NCI-H345 (cell line): ENCODE measurements around the gene APBB1IP.

Experiments
- DNase-seq: peaks from one replicate; lab custom pipeline; 2025; lab: John Stamatoyannopoulos, UW

The APBB1IP gene

GRCh38 chr10:26507441-26507840 lies 69.3 kb downstream of the APBB1IP start:
- no peak for DNase-seq

- no peak for DNase-seq
Observed at GRCh38 chr10:26508016-26508415, 69.9 kb downstream of the APBB1IP start.

DNA sequence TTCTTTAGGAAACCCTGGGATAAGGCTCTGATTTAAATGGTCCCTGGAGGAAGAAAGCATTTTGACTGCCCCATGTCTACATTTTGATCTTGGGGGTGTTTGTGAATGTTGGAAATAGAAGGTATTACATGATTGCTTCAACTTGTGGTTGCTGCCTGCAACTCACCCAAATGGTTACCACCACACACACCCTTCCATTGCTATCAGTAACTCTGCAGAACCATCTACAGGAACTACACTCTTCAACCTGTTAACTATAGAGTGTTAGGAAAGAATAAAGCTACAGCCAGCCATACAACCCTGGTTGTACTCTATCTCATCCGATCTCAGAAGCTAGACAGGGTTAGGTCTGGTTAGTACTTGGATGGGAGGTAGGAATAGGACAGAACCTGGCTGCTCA lies 71.2 kb downstream of the APBB1IP start:
- no peak for DNase-seq

DNA sequence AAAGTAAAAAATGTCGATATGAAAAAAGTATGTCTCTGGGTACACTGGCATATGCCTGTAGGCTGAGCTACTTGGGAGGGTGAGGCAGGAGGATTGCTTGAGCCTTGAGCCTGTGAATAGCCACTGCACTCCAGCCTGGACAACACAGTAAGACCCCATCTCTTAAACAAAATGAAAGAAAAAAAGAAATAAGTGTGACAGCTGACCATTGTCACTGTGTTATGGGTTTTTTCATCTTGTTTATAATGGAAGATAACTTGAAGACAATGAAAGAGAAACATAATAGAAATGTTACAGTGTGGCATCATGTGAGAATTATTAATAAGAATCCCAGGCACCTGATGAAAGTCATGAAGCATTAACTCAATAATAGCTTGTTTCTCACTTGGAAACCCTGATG lies 75.0 kb downstream of the APBB1IP start:
- no peak for DNase-seq

GRCh38 chr10:26516540-26517101 lies 78.5 kb downstream of the APBB1IP start:
- DNase-seq: no peak

DNA sequence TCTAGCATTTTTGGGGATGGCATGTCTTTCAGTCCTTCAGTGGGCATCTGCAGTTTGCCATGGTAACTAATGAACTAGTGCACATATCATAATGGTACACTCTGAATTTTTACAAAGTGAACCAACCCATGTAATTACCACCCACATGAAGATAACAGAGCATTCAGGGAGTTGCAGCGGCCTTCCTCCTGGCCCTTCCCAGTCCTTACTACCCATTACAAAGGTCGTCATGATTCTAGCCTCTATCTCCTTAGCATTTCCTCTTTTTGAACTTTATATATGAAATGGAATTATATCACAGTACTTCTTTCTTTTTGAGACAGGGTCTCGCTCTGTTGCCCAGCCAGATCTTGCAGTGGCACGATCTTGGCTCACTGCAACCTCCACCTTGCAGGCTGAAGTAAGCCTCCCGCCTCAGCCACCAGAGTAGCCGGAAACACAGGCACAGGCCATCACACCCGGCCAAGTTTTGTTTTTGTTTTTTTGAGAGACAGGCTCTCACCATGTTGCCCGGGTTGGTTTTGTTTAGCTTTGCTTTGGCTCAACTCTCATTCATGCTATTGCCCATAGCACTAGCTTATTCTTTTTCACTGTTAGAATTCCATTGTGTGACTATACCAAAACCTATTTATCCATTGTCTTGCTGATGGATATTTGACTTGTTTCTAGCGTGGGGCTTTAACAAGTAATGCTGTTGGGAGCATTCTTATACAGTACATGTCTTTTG lies 79.2 kb downstream of the APBB1IP start:
- DNase-seq: no peak

GRCh38 chr10:26519803-26520202 lies 81.7 kb downstream of the APBB1IP start:
- no peak for DNase-seq

GRCh38 chr10:26520575-26520974 lies 82.4 kb downstream of the APBB1IP start:
- no peak for DNase-seq

DNA sequence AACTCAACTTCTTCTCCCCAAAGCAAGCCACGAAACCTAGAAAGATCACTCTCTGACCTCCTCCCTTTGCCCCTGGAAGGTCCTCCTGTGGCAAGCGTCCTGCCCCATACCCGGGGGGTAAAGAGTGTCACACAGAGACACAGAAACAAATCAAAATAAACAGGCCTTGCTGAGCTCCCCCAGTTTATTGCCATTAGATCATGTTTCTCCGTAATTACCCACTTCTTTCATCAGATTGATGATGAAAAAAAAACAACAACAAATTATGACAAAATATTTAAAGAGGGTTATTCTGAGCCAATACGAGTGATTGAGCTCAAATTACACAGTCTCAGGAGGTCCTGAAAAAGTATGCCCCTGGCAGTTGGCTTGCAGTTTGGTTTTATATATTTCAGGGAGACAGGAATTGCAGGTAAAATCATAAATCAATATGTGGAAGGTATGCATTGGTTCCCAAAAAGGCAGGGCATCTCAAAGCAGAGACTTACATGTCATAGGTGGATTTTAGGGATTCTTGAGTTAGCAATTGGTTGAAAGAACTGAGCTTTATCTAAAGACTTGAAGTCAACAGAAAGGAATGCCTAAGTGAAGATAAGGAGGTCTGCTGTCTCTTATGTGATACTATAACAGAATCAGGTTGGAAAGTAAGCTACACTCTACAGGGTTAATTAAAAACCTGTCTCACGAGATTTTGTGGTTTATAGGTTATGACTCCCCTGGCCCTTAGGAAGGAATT lies 86.2 kb downstream of the APBB1IP start:
- DNase-seq: no peak

DNA sequence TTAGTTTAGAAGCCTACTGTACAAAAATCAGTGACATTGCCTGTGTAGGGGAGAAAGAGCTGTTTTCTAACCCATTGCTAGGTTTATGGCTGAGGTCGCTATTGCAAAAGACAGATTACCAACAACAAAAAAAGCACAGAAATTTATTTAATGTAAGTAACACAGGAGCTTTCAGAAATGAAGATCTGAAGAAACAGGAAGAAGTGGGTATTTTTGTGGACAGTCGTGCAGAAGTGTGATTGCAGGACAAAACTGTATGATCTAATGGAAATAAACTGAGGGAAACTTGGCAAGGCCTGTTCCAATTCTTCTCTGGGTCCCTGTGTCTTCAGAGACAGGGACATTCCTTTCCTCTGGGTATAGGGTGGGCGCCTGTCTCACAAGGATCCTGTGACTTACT lies 87.4 kb downstream of the APBB1IP start:
- no peak for DNase-seq

DNA sequence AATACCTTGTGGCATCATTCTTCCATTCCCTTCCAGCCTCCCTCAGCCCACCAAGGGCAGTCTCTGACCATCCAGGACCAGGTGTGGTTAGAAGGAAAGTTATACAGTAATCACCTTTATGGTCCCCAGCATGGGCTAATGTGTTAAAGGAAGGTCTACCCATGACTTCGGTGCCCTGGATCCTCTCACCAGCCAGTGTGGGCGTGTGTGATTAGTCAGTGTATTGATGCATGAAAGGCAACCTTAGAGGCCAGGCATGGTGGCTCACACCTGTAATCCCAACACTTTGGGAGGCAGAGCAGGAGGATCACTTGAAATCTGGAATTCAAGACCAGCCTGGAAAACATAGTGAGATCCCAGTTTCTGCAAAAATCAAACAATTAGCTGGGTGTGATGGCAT lies 88.9 kb downstream of the APBB1IP start:
- DNase-seq: no peak

DNA sequence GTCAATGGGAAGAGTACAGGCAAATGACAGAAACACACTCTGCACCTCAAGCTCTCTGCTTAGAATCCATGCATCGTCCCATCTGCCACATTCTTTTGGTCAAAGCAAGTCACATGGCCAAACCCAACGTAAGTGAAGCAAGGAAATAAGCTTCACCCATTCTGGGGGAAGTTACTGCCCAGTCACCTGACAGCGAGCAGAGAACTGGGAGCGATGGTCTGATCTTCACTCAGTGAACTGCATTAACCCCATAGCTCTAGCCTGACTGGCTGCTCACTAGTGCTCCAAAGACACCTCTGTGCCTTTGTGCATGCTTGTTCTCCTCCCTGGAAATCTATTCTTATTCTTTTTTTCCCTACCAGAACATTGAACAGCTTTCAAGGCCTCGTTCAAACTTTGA lies 89.9 kb downstream of the APBB1IP start:
- no peak for DNase-seq

- no peak for DNase-seq
Observed at GRCh38 chr10:26528715-26529393, 90.7 kb downstream of the APBB1IP start.

DNA sequence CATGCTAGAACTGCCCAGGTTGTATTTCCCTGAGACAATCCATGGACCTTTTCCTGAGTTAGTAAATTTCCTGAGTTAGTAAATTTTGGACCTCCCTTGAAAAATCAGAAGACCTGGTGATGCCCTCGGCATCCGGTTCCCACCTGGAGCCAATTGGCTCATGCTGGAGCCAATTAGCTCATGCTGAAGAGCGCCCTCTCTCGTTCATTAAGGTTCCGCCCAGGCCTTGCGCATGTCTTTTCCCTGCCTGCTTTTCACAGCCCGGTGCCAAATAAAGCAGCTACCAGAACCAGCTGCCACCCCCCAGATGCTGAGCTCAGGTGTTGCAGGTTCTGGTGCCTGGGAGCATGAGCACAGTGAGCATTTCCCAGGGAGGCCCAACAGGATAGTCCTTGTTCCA lies 96.2 kb downstream of the APBB1IP start:
- DNase-seq: no peak

GRCh38 chr10:26540601-26541000 lies 102.5 kb downstream of the APBB1IP start:
- DNase-seq: no peak

GRCh38 chr10:26543567-26544306 lies 105.6 kb downstream of the APBB1IP start:
- no peak for DNase-seq

GRCh38 chr10:26544932-26545331 lies 106.8 kb downstream of the APBB1IP start:
- no peak for DNase-seq

DNA sequence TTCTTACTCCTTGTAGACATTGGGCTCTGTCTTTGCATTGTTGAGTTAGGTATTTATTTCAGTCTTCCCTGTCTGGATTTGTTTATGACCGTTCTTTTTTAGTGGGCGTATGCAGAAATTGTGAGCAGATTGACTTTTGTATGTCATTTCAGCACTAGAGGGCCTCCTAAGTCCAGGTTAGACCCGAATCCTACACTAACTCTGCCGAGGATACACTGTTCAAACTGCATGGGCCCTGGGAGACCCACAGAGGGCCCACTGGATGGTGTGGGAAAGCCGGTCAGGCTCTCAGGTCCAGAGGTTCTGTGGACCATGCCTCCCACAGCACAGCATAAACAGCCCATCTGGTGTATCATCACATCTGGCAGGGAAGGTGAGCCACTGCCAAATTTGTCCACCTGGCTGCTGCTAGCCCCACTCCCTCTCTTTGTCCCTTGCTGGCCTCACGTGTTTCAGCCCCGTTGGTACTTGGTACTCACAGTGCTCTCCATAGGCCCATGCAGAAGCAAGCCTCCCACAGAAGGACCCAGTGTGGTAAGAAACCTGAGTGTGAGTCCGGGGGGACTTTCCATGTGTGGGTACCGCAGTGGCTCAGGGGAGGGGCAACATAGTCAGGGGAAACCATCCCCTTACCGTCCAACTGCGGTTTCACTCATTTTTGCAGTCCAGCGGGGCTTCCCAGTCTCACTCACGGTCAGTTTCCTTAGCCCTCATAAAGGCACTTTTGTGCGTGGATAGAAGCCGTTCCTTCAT lies 112.8 kb downstream of the APBB1IP start:
- no peak for DNase-seq

DNA sequence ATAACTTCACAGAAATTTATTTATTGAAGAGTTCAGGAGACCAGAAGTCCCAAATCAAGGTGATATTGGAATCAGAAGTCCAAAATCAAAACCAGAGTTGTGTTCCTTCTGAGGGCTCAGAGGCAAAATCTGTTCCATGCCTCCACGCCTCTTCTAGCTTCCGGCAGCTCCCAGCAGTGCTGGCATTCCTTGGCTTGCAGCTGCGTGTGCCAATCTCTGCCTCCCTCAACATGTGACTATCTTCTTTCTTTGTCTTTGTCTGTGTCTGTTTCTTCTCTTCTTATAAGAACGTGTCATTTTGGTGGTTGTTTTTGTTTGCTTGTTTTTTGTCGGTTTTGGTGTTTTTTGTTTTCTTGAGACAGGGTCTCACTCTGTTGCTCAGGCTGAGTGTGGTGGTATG lies 116.1 kb downstream of the APBB1IP start:
- DNase-seq: no peak

- no peak for DNase-seq
Observed at GRCh38 chr10:26555719-26556368, 117.7 kb downstream of the APBB1IP start.
